ENCODE data around the gene ACKR4.
"Not testable (repeated sequence)": the region's sequence is repeated elsewhere in the genome, so short reads cannot be mapped to it uniquely, and the experiment has no call there.

ACKR4 gene

GRCh38 chr3:132594498-132594897 lies 2.6 kb upstream of the ACKR4 start:
- DNase-seq, result no peak

GRCh38 chr3:132595014-132595413 lies 2.1 kb upstream of the ACKR4 start:
- peak; percentile 71 for DNase-seq

DNA sequence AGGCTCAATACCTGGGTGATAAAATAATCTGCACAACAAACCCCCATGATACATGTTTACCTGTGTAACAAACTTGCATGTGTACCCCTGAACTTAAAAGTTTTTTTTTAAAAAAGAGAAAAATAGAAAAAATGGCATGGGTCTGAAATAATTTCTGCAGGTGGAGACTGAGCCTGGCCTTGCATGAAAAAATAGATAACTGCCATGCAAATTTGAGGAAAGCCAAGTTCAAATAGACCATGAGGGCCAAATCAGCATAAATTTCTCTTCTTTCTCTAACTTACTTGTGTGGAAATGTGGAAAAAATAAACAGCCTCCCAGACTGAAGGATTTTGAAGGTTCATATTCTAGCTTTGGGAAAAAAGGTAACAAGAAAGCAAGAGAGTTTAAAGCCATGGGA lies 744 bp upstream of the ACKR4 start:
- no peak for DNase-seq

DNA sequence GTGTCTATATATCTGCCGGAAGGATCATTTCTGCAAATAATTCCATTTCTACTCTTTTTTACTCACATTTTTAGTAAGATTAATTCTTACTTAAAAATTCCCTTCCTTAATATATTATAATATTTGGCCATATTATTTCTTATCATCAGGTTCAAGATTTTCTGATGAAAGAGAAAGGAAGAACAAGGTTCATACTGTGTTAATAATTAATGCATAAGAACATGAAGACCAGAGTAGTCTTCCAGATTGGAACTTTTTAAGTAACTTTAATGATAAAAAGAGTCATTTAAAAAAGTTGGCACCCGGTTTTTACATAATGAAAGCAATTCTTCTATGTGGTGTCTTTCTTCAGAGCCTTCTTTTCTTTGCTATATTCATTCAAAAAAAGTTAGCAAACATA lies 590 bp downstream of the ACKR4 start:
- no peak for DNase-seq

DNA sequence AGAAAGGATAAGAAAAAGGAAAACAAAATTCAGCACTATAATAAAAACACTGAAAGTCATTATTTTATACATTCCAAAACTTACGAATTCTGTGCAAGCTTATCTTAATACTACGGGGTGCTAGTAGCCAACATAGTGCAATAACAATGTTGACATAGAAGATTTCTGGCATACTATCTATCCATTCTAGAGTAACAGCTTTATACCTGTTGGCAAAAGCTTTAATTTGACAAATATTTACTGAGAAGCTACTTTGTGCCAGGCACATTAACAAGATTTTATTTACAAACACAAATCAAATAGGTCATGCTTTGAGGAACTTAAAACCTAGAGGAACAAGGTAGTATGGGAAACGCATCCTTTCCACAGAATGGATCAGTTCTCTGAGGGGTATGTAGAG lies 1.1 kb downstream of the ACKR4 start:
- DNase-seq, result no peak

DNA sequence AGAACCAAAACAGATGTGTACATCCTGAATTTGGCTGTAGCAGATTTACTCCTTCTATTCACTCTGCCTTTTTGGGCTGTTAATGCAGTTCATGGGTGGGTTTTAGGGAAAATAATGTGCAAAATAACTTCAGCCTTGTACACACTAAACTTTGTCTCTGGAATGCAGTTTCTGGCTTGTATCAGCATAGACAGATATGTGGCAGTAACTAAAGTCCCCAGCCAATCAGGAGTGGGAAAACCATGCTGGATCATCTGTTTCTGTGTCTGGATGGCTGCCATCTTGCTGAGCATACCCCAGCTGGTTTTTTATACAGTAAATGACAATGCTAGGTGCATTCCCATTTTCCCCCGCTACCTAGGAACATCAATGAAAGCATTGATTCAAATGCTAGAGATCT lies 3.5 kb downstream of the ACKR4 start:
- not testable (repeated sequence) for DNase-seq

- DNase-seq, result peak; percentile 18
Observed at GRCh38 chr3:132605374-132605792, 8.3 kb downstream of the ACKR4 start.

DNA sequence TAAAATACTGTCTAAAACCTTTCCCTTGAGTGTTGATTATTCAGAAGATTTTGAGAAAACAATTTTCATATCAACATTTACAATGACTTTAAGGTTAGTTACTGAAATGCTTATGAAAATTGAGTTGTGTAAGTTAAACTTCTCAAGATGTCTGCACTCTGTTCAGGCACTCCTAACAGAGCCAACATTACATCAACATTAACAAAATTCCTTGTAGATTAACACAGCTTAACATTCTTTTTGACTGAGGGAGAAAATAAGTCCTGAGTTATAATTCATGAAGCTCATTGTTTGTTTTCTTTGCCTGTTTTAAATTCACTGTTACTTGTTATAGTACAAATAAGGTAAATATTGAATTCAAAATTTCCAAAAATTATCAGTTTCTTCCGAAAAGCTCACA lies 9.0 kb downstream of the ACKR4 start:
- peak; percentile 77 for DNase-seq

DNA sequence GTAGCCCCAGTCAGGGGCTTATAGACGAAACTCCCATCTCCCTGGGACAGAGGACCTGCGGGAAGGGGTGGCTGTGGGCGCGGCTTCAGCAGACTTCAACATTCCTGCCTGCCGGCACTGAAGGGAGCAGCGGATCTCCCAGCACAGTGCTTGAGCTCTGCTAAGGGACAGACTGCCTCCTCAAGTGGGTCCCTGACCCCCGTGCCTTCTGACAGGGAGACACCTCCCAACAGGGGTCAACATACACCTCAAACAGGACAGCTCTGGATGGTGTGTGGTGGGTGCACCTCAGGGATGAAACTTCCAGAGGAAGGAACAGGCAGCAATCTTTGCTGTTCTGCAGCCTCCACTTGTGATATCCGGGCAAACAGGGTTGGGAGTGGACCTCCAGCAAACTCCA lies 9.6 kb downstream of the ACKR4 start:
- DNase-seq, result peak; percentile 29

GRCh38 chr3:132615301-132615700 lies 18.2 kb downstream of the ACKR4 start:
- not testable (repeated sequence) for DNase-seq

- DNase-seq, result no peak
Observed at GRCh38 chr3:132615881-132616280, 18.8 kb downstream of the ACKR4 start.

GRCh38 chr3:132616780-132617179 lies 19.7 kb downstream of the ACKR4 start:
- no peak for DNase-seq

DNA sequence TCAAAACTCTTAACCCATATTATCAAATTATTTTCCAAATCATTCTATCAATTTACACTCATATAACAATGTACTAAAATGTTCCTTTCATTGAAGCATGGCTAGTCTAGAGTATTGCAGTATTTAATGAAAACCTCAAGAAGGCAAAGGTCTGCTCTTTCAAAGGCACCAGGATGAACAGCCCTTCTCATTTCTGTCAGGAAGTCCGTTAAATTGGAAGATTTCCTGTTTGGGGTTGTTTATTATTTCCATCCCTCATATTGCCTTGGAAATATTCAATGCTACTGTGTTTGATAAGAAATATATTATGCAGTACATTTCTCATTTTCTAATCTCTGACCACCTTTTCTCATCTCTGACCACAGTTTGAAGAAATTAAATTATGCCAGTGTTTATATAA lies 25.1 kb downstream of the ACKR4 start:
- DNase-seq, result no peak

- no peak for DNase-seq
Observed at GRCh38 chr3:132622761-132623160, 25.7 kb downstream of the ACKR4 start.

- no peak for DNase-seq
Observed at GRCh38 chr3:132623646-132624045, 26.6 kb downstream of the ACKR4 start.

DNA sequence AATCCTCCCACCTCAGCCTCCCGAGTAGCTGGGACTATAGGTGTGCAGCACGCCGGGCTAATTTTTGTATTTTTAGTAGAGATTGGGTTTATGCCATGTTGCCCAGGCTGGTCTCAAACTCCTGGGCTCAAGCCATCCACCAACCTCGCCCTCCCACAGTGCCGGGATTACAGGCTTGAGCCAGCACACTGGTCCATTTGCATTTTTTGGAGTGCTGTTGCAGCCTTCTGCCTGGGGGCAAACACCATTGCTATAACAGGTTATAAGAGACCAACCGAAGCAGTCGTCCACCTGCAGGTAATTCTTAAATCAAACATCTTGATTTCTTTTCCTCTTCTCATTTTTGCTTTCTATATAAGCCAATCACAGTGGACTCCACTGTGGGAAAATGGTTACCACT lies 27.7 kb downstream of the ACKR4 start:
- no peak for DNase-seq

DNA sequence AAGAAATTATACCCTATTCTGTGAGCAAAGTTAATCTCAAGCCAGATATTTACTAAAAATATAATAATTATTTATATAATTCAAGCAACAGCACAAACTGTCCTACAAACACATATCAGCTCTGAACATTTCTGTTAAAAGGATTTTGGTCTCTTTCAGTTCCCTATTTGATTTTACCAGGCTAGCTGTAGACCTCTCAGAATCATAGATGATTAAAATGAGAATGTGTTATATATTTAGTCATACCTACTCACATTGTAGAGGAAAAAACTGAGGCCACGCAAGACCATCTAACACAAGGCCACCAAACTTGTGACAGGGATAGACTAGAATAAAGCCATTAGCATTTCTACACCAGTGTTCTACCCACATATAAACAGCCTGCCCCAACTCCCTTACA lies 28.5 kb downstream of the ACKR4 start:
- DNase-seq, result no peak

DNA sequence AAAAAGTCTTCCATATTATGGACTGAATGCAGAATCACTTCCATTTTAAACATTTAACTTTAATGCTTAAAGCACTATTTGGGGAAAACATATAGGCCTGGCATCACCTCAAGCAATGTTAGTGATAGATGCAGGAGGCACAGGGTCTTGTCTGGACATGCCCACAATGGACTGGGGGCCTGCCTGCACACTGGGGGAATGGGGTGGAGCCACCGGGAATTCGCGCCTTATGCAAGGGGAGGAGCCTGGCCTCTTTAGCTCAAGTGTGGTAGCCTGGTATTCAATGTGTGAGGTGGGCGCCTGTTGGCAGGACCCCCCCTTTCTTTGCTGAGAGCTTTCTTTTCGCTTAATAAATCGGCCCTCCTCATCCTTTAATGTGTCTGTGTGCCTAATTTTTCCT lies 29.9 kb downstream of the ACKR4 start:
- no peak for DNase-seq

DNA sequence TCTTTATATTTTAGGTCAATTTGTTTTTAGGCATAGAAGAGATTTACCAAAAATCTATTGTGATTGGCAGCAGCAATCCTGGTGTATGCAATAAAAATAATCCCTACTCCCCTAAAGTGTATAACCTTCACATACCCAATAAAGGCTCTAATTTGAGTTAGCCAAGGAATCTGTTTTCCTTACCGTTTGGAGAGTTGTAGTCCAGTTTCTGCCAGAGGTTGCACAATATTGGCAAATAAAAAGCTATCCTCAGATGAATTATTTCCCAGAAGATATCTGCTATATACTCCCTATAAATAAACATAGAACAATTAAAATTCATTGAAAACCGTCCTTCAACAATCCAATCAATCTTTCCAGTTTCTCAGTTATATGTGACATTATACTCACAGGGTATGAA lies 31.1 kb downstream of the ACKR4 start:
- DNase-seq, result no peak

DNA sequence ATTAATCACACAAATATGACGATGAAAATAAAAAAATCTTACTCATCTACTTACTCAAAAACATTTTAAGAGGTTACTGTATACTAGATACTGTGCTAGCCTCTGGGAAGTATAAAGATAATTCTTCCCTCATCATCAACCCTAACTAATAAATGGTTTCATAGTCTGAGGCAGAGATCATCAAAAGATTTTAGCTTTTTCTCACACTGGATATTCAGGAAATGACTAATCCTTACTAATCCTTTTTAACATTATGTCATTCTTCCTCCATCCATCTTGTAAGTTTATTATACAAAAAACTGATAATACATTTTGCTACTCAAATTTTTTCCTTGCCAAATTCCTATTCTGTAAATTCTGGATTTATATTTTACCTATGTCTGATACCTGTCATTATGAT lies 32.9 kb downstream of the ACKR4 start:
- peak; percentile 68 for DNase-seq

GRCh38 chr3:132630612-132631011 lies 33.5 kb downstream of the ACKR4 start:
- DNase-seq, result no peak

DNA sequence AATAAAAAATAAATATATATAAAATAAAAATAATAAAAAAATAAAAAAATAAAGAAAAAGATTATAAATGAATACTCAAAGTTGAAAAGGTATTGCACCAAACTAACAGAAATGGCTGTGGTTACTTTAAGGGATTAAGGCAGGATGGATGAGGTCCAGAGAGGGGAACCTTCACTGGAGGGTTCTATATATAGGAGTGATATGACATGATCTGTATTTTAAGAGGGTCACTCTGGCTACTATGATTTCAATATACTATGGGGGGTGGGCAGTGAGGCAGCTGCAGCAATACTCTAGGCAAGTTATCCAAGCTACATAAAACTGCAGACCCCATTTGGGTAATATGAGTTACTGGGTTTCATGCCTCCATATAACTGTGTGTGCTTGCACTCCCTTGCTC lies 38.0 kb downstream of the ACKR4 start:
- no peak for DNase-seq

DNA sequence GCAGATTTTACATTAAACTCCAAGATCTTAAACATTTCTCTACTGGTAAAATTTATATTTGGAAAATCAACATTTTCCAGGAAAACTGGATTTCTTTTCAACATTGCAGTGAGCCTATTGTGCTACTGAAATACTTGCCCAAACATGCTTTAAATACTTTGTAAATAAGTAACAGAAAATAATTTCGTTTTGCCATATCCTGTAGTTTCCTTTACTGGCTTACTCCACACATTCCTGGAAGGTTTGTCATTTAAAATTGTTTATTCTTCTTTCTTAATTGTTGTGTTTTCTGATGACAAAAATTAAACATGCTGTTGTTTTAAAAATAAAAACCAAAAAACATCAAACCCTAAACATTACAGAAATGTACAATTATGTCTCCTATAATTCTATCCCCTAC lies 40.5 kb downstream of the ACKR4 start:
- peak; percentile 45 for DNase-seq

GRCh38 chr3:132638706-132639105 lies 41.6 kb downstream of the ACKR4 start:
- DNase-seq, result no peak

GRCh38 chr3:132641427-132641826 lies 44.4 kb downstream of the ACKR4 start:
- DNase-seq, result not testable (repeated sequence)
